ENCODE results near the gene NOTCH1. TPM values are rescaled to one million over a fixed set of nuclear protein-coding genes. Genes with fewer than 3 reads are reported as not detected.

Gene NOTCH1
- total RNA-seq, 1 experiment from 2014 or later, result 95.6 TPM

DNA sequence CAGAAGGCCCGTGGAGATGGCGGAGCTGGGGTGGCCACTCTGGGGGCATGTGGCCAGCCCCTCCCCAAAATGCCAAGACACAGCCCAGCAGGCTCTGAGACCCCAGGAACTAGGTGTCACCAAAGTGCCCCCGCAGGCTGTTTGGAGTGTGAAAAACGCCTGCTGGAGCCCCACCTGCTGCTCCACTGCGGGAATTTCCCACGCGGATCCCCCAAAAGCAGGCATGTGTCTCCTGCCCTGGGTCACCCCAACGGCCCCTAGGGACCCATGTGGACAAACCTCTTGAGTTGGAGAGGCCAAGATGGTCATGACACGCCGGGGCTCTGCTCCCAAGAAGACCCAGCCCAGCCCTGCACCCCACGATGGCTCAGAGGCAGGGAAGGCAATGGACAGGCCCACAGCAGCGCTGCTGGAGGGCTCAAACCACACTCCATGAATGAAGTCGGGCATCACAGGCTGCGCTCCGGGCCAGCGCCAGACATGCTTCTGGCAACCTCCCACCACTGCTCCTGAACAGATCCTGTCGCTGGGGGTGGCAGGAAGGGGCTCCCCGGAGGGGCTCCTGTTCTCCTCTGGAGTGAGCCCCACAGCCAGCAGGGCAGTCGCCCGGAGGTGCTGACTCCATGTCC lies 15.3 kb downstream of the NOTCH1 start:
- CTCF ChIA-PET, result interaction anchor here (0.7 to 3.4 kb wide), 14 partner anchors 9 to 141 kb away, joined by 3 to 15 read pairs (median 4); no protein-coding TSS in a partner anchor

DNA sequence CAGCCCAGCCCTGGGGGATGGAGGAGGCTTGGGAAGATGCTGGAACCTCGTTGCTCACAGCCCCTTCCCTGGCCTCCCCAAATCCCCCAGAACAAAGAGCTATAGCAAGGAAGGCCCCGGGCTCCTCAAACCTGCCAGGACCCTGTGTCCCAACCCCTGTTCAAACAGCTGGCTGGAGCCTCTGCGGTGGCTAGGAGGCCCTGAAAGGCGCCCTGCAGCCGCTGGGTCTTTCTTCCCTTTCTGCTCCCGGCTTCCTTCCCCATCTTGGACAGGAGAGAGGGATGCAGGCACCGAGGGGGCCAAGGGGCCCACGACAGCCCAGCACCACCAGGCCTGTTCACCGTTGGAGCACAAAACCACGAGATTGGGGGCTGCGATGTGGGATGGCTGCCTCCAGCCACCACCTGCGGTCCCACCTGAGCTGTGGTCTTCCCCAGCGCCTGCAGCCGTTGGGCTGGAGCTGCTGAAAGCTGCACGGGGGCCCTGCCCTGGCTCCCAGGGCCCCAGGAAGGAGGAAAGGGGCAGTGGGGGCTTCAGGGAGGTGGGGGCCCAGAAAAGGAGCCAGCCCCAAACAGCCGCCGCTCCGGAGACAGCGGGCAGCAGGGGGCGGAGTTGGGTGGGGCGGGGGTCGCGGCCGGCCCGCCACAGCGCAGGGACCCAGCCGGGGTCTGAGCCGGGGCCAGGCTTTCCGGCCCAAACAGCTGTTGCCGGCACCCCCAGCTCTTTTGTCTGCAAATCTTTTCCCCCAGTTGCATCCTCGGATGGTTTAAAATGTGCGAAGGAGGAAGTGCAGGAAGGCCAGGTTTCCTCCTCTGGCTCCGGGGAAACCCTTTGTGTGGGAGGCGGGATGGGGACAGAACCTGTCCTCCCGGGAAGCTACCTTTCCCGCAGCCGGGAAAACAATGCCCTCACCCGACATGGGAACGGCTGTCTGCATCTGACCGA lies 16.1 kb downstream of the NOTCH1 start:
- peaks cover 21% of the 10 kb centered on the region for H3K4me1 Mint-ChIP-seq
- H3K27me3 Mint-ChIP-seq (ENCODE audit: low read depth), result no peaks in the 10 kb centered on the region
- no peak overlapping the region for H3K4me3 Mint-ChIP-seq
- H3K36me3 Mint-ChIP-seq, result no peaks in the 10 kb centered on the region
- H3K27ac Mint-ChIP-seq, result peak overlapping the region; percentile 60
- DNase-seq (ENCODE audit: low spot score), result peak; percentile 55
- ChIA-PET CTCF (interaction anchor here (0.7 to 3.4 kb wide), 16 partner anchors 10 to 142 kb away, joined by 3 to 15 read pairs (median 4); no protein-coding TSS in a partner anchor), POLR2A (no interaction called here)
- peak; percentile 9 for ATAC-seq
- H3K9me3 Mint-ChIP-seq, result no peaks in the 10 kb centered on the region
- TF ChIP-seq GTF2I (CRISPR knock-in tag; conservative IDR thresholded peaks at IDR 0.05) (no peak), NFATC4 (CRISPR knock-in tag; IDR thresholded peaks at IDR 0.05) (no peak), CREB1 (CRISPR knock-in tag; IDR thresholded peaks at IDR 0.05) (no peak), RORB (CRISPR knock-in tag; IDR thresholded peaks at IDR 0.05) (no peak), ZNF423 (CRISPR knock-in tag; IDR thresholded peaks at IDR 0.05) (no peak)
- TF ChIP-seq, protein P1, sequence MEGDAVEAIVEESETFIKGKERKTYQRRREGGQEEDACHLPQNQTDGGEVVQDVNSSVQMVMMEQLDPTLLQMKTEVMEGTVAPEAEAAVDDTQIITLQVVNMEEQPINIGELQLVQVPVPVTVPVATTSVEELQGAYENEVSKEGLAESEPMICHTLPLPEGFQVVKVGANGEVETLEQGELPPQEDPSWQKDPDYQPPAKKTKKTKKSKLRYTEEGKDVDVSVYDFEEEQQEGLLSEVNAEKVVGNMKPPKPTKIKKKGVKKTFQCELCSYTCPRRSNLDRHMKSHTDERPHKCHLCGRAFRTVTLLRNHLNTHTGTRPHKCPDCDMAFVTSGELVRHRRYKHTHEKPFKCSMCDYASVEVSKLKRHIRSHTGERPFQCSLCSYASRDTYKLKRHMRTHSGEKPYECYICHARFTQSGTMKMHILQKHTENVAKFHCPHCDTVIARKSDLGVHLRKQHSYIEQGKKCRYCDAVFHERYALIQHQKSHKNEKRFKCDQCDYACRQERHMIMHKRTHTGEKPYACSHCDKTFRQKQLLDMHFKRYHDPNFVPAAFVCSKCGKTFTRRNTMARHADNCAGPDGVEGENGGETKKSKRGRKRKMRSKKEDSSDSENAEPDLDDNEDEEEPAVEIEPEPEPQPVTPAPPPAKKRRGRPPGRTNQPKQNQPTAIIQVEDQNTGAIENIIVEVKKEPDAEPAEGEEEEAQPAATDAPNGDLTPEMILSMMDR (IDR thresholded peaks at IDR 0.05), result no peak
- TF ChIP-seq, protein P2, sequence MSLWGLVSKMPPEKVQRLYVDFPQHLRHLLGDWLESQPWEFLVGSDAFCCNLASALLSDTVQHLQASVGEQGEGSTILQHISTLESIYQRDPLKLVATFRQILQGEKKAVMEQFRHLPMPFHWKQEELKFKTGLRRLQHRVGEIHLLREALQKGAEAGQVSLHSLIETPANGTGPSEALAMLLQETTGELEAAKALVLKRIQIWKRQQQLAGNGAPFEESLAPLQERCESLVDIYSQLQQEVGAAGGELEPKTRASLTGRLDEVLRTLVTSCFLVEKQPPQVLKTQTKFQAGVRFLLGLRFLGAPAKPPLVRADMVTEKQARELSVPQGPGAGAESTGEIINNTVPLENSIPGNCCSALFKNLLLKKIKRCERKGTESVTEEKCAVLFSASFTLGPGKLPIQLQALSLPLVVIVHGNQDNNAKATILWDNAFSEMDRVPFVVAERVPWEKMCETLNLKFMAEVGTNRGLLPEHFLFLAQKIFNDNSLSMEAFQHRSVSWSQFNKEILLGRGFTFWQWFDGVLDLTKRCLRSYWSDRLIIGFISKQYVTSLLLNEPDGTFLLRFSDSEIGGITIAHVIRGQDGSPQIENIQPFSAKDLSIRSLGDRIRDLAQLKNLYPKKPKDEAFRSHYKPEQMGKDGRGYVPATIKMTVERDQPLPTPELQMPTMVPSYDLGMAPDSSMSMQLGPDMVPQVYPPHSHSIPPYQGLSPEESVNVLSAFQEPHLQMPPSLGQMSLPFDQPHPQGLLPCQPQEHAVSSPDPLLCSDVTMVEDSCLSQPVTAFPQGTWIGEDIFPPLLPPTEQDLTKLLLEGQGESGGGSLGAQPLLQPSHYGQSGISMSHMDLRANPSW (CRISPR knock-in tag; conservative IDR thresholded peaks at IDR 0.05; ENCODE audit: low read depth), result no peak

More for the DNA sequence above, 15.3 kb downstream of the NOTCH1 start:
- H3K36me3 Mint-ChIP-seq, result no peaks in the 10 kb centered on the region
- H3K9me3 Mint-ChIP-seq, result no peaks in the 10 kb centered on the region
- no peaks in the 10 kb centered on the region for H3K27me3 Mint-ChIP-seq (ENCODE audit: low read depth)
- DNase-seq (ENCODE audit: low spot score) (no peak), ATAC-seq (0 out of 2 replicates have a peak, but pooled peaks have one; percentile 7)
- TF ChIP-seq, protein P3, sequence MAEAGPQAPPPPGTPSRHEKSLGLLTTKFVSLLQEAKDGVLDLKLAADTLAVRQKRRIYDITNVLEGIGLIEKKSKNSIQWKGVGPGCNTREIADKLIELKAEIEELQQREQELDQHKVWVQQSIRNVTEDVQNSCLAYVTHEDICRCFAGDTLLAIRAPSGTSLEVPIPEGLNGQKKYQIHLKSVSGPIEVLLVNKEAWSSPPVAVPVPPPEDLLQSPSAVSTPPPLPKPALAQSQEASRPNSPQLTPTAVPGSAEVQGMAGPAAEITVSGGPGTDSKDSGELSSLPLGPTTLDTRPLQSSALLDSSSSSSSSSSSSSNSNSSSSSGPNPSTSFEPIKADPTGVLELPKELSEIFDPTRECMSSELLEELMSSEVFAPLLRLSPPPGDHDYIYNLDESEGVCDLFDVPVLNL (CRISPR knock-in tag; IDR thresholded peaks at IDR 0.05; ENCODE audit: borderline replicate concordance, low read depth), result no peak
- no peak for TF ChIP-seq TEAD4 (CRISPR knock-in tag; IDR thresholded peaks at IDR 0.05)
- TF ChIP-seq, protein P2 (CRISPR knock-in tag; conservative IDR thresholded peaks at IDR 0.05; ENCODE audit: low read depth), result no peak
- TF ChIP-seq, protein P4, sequence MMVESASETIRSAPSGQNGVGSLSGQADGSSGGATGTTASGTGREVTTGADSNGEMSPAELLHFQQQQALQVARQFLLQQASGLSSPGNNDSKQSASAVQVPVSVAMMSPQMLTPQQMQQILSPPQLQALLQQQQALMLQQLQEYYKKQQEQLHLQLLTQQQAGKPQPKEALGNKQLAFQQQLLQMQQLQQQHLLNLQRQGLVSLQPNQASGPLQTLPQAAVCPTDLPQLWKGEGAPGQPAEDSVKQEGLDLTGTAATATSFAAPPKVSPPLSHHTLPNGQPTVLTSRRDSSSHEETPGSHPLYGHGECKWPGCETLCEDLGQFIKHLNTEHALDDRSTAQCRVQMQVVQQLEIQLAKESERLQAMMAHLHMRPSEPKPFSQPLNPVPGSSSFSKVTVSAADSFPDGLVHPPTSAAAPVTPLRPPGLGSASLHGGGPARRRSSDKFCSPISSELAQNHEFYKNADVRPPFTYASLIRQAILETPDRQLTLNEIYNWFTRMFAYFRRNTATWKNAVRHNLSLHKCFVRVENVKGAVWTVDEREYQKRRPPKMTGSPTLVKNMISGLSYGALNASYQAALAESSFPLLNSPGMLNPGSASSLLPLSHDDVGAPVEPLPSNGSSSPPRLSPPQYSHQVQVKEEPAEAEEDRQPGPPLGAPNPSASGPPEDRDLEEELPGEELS (CRISPR knock-in tag; IDR thresholded peaks at IDR 0.05), result no peak
- TF ChIP-seq, protein P5, sequence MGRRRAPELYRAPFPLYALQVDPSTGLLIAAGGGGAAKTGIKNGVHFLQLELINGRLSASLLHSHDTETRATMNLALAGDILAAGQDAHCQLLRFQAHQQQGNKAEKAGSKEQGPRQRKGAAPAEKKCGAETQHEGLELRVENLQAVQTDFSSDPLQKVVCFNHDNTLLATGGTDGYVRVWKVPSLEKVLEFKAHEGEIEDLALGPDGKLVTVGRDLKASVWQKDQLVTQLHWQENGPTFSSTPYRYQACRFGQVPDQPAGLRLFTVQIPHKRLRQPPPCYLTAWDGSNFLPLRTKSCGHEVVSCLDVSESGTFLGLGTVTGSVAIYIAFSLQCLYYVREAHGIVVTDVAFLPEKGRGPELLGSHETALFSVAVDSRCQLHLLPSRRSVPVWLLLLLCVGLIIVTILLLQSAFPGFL (CRISPR knock-in tag; IDR thresholded peaks at IDR 0.05; ENCODE audit: borderline replicate concordance), result no peak
- no peak for TF ChIP-seq OVOL2 (CRISPR knock-in tag; IDR thresholded peaks at IDR 0.05; ENCODE audit: borderline replicate concordance)
- TF ChIP-seq SMAD3 (CRISPR knock-in tag; IDR thresholded peaks at IDR 0.05; ENCODE audit: borderline replicate concordance), result no peak
- no peak for TF ChIP-seq JAZF1 (CRISPR knock-in tag; IDR thresholded peaks at IDR 0.05)
- TF ChIP-seq, protein P6, sequence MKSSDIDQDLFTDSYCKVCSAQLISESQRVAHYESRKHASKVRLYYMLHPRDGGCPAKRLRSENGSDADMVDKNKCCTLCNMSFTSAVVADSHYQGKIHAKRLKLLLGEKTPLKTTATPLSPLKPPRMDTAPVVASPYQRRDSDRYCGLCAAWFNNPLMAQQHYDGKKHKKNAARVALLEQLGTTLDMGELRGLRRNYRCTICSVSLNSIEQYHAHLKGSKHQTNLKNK (CRISPR knock-in tag; IDR thresholded peaks at IDR 0.05), result no peak
- H3K4me1 Mint-ChIP-seq, result peaks cover 21% of the 10 kb centered on the region
- H3K4me3 Mint-ChIP-seq, result no peak overlapping the region
- POLR2A ChIA-PET, result no interaction called here
- H3K27ac Mint-ChIP-seq, result peak overlapping the region; percentile 57

Data from WTC11 (cell line).